Right ventricle myocardium inferior (tissue), 1 donor: ENCODE measurements around the gene ZFP36L2. TPM values are rescaled to one million over a fixed set of nuclear protein-coding genes. Genes with fewer than 3 reads are reported as not detected.

ENCODE experiments used
- ATAC-seq: fragments of 200-7000 bp; cut with Tn5 transposase; one replicate; pipeline ENCODE4 v1.9.1; 2020; ENCODE audit warnings: mild to moderate bottlenecking, moderate library complexity
- DNase-seq: peaks from one replicate; pipeline ENCODE4 v3.0.0; 2021; ENCODE audit errors: missing footprints
- intact Hi-C: fragments of 100-400 bp; cut with DNase I; formaldehyde crosslinking; loops from one replicate; pipeline ENCODE4 v1.11.0; 2022
- total RNA-seq: library from RNA; stranded (reverse); fragmentation: NEBNext Ultra II Directional; extraction: Animal tissue kit (Norgen Biotek cat#: 25700); gene quantifications from one replicate; pipeline ENCODE4 v1.2.1, GENCODE V29; 2021
- donor health status: DM: no; HTN: yes; CAD: no; lungs with severe emphysema.

Gene ZFP36L2
- total RNA-seq, 1 donor from 2014 or later, result 51.1 TPM

- ATAC-seq (no peak), DNase-seq (no peak)
- intact Hi-C loops, result no loop called here
These were observed 27.9 kb upstream of the ZFP36L2 start for GRCh38 chr2:43254331-43254730.

DNA sequence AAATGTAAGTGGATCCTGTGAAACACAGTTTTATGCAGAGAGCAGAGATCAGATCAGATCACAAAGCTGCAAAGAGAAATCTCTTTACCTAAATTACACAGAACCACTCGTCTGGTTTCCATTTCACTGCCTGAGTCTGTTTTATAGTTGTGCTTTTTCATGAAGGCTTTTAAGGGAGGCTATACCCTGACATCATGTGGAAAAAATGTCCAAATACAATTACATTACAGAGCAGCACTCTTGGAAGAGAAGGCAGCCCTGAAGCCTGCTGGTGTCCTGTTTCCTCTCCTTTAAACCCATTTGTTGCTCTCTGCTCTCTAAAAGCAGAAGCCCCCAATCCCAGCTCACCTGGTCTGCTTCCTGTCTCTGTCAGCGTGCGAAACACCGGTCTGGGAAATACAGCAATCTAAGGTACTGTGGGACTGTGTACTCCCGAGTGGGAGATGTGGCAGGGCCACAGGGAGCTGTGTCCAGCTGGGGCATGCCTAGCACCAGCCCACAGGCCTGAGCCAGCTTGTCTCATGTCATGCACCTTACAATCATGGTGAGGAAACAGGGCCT, 24.8 kb upstream of the ZFP36L2 start:
- intact Hi-C loops, result no loop called here
- peak; percentile 79 for ATAC-seq

DNA sequence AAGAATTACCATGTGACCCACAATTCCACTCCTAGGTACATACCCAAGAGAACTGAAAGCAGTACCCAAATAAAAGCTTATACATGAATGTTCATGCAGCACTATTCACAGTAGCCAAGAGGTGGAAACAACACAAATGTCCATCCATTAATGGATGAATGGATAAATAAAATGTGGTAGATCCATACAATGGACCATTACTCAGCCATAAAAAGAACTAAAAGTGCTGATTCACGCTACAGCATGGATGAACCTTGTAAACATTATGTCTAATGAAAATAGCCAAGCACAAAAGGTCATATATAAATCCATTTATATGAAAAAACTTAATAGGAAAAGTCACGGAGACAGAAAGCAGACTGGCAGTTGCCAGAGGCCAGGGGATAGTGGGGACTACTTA, 23.6 kb upstream of the ZFP36L2 start:
- ATAC-seq (no peak), DNase-seq (no peak)
- intact Hi-C loops, result no loop called here

More for the DNA sequence above, 24.8 kb upstream of the ZFP36L2 start:
- no peak for DNase-seq

- ATAC-seq (no peak), DNase-seq (no peak)
These were observed 22.2 kb upstream of the ZFP36L2 start for GRCh38 chr2:43248621-43249020.

GRCh38 chr2:43246641-43247040, 20.2 kb upstream of the ZFP36L2 start:
- intact Hi-C loops, result no loop called here
- no peak for ATAC-seq
- DNase-seq, result no peak

More at GRCh38 chr2:43248621-43249020, 22.2 kb upstream of the ZFP36L2 start:
- intact Hi-C loops, result no loop called here

GRCh38 chr2:43241558-43241957, 15.2 kb upstream of the ZFP36L2 start:
- no peak for DNase-seq
- no peak for ATAC-seq
- intact Hi-C loops, result no loop called here

GRCh38 chr2:43240766-43241150, 14.4 kb upstream of the ZFP36L2 start:
- no peak for ATAC-seq
- intact Hi-C loops, result no loop called here
- DNase-seq, result no peak

DNA sequence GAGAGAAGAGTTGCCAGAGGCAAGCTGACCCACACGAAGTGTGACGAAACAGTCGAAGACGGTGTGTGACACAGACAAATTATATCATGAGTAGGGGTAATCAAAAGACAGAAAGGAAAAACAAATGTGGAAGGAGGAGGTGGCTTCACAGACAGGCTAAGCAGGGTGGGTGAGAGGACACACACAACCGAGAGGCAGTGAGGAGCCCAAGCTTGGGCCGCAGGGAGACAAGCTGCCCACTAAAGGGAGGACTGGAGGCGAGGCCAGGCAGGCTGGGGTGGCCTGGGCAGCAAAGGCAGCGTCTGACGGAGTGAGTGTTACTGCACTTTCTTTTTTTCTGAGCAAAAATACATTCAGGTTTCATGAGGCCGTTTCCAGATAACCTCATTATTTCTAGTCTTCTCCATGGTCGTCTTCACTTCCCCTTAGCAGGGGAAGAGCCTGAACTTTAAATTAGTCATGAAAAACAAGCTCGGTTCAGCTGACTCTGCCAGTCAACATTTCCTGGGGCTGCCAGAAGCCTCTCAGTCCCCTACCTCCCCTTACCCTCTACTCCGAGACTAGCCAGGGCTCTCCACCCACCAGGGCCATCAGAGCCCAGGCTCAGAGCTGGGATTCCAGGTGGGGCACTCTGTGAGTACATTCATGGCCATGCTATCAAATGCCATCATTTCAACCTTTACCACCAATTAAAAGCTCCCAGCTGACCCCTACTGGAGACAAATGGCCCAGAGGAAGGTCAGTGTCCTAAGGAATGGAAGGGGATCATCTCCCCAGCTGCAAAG, 13.8 kb upstream of the ZFP36L2 start:
- intact Hi-C loops, result no loop called here
- ATAC-seq, result peak; percentile 23
- no peak for DNase-seq

- ATAC-seq (no peak), DNase-seq (no peak)
- intact Hi-C loops, result no loop called here
These were observed 12.4 kb upstream of the ZFP36L2 start for GRCh38 chr2:43238813-43239212.

DNA sequence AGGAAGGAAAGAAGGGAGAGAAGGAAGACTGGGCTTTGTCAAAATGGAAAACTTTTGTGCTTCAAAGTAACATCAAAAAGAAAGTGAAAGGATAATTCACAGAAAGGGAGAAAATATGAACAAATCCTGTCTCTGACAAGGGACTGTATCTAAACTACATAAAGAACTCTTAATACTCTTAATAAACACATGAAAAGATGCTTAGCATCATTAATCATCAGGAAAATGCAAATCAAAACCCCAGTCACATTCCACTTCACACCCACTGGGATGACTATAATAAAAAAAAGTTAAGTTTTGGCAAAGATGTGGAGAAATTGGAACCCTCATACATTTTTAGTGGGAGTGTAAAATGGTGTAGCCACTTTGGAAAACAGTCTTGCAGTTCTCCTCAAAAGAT, 11.8 kb upstream of the ZFP36L2 start:
- ATAC-seq (no peak), DNase-seq (no peak)
- intact Hi-C loops, result no loop called here

- no peak for ATAC-seq
These were observed 7.1 kb upstream of the ZFP36L2 start for GRCh38 chr2:43233218-43234212.

GRCh38 chr2:43230951-43231827, 4.8 kb upstream of the ZFP36L2 start:
- intact Hi-C loops, result loop anchor here (2.0 kb wide), 1 partner anchor 254 kb away; no protein-coding TSS in a partner anchor
- ATAC-seq, result no peak
- no peak for DNase-seq

More at GRCh38 chr2:43233218-43234212, 7.1 kb upstream of the ZFP36L2 start:
- no peak for DNase-seq
- intact Hi-C loops, result no loop called here

GRCh38 chr2:43230351-43230885, 4.0 kb upstream of the ZFP36L2 start:
- intact Hi-C loops, result loop anchor here (2.0 kb wide), 1 partner anchor 254 kb away; no protein-coding TSS in a partner anchor
- DNase-seq, result no peak
- no peak for ATAC-seq

- intact Hi-C loops, result loop anchor here (2.0 kb wide), 3 partner anchors 254 to 400 kb away; no protein-coding TSS in a partner anchor
- ATAC-seq (no peak), DNase-seq (no peak)
These were observed 2.6 kb upstream of the ZFP36L2 start for GRCh38 chr2:43228756-43229659.

DNA sequence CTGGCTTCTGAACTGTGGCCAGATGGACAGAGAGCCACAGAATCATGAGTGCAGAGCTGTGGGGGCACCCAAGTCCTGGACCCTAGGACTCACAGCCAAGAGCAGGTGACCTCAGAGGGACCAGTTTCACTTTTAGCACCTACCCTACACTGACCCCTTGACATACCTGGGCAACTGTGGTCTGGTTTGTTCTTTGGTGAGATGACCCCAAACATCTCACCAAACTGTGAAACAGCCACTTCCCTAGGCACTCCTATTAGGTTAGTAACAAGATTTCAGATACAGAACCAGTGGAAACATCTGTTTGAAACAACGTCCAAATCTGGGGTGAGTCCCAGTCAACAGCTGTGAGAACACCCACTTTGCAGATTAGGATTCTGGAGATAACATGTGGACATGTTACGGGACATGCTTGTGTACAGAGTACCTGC, 1.9 kb upstream of the ZFP36L2 start:
- intact Hi-C loops, result loop anchor here (2.0 kb wide), 3 partner anchors 254 to 400 kb away; no protein-coding TSS in a partner anchor
- ATAC-seq (no peak), DNase-seq (no peak)

GRCh38 chr2:43227830-43228281, 1.4 kb upstream of the ZFP36L2 start:
- ATAC-seq (no peak), DNase-seq (no peak)
- intact Hi-C loops, result loop anchor here (2.0 kb wide), 8 partner anchors 69 to 399 kb away; no protein-coding TSS in a partner anchor
